Lower lobe of right lung (tissue), 2 donors: ENCODE results near the gene IGHMBP2. TPM values are rescaled to one million over a fixed set of nuclear protein-coding genes. Genes with fewer than 3 reads are reported as not detected.
A peak's percentile ranks its signal among the peaks of the same experiment; 100 is the strongest.

Source experiments
- ATAC-seq, 2 donors: fragments of 200-7000 bp; cut with Tn5 transposase; one replicate each; pipeline ENCODE4 v1.9.1; 2020 to 2022; ENCODE audit warnings: mild to moderate bottlenecking in 2 of 2, moderate library complexity in 2 of 2
- DNase-seq: peaks from one replicate; pipeline ENCODE4 v3.0.0-alpha.2; 2020
- H3K27ac ChIP-seq: fragments of 200-600 bp; one replicate; pipeline ENCODE4 v1.8.0; 2022
- H3K27me3 ChIP-seq: fragments of 200-600 bp; one replicate; pipeline ENCODE4 v1.8.0; 2022; ENCODE audit warnings: low read depth
- H3K36me3 ChIP-seq: fragments of 200-600 bp; one replicate; pipeline ENCODE4 v1.8.0; 2022; ENCODE audit warnings: mild to moderate bottlenecking
- H3K4me1 ChIP-seq: fragments of 200-600 bp; one replicate; pipeline ENCODE4 v1.8.0; 2022
- H3K4me3 ChIP-seq: fragments of 200-600 bp; one replicate; pipeline ENCODE4 v1.8.0; 2022; ENCODE audit warnings: mild to moderate bottlenecking
- H3K9me3 ChIP-seq: fragments of 200-600 bp; one replicate; pipeline ENCODE4 v1.8.0; 2022
- CTCF ChIP-seq: fragments of 200-600 bp; IDR thresholded peaks from one replicate; pipeline ENCODE4 v1.8.0; 2022; ENCODE audit warnings: antibody characterized with exemption, mild to moderate bottlenecking
- intact Hi-C: fragments of 100-400 bp; cut with DNase I; formaldehyde crosslinking; loops from one replicate; pipeline ENCODE4 v1.11.0; 2022
- total RNA-seq: library from RNA; stranded (reverse); fragmentation: NEBNext Ultra II Directional; extraction: Animal tissue kit (Norgen Biotek cat#: 25700); gene quantifications from one replicate; pipeline ENCODE4 v1.2.1, GENCODE V29; 2021
- donor health status: DM: no; HTN: yes; CAD: no; lungs with severe emphysema.

IGHMBP2 gene
- total RNA-seq, 1 donor from 2014 or later, result 18.8 TPM

GRCh38 chr11:68977781-68978625, 74.3 kb downstream of the IGHMBP2 start:
- H3K4me3 ChIP-seq, result no peak overlapping the region
- H3K36me3 ChIP-seq, result no peaks in the 10 kb centered on the region
- peaks cover 5% of the 10 kb centered on the region for H3K9me3 ChIP-seq
- H3K27me3 ChIP-seq, result no peaks in the 10 kb centered on the region
- intact Hi-C loops, result no loop called here
- no peak for ATAC-seq
- TF ChIP-seq CTCF, result no peak
- peak; percentile 20 for DNase-seq
- H3K27ac ChIP-seq, result no peak overlapping the region
- H3K4me1 ChIP-seq, result no peaks in the 10 kb centered on the region

- DNase-seq, result no peak
Measured at GRCh38 chr11:68978626-68978930, 74.9 kb downstream of the IGHMBP2 start.

GRCh38 chr11:68978931-68979594, 75.4 kb downstream of the IGHMBP2 start:
- intact Hi-C loops, result no loop called here
- no peak overlapping the region for H3K4me3 ChIP-seq
- no peak overlapping the region for H3K27ac ChIP-seq
- DNase-seq (peak; percentile 38), ATAC-seq (no peak)
- H3K4me1 ChIP-seq, result no peaks in the 10 kb centered on the region
- H3K27me3 ChIP-seq, result no peaks in the 10 kb centered on the region
- no peaks in the 10 kb centered on the region for H3K36me3 ChIP-seq
- no peak for TF ChIP-seq CTCF
- H3K9me3 ChIP-seq, result peaks cover 5% of the 10 kb centered on the region

More at GRCh38 chr11:68978626-68978930, 74.9 kb downstream of the IGHMBP2 start:
- Histone ChIP-seq H3K27me3 (no peaks in the 10 kb centered on the region), H3K4me1 (no peaks in the 10 kb centered on the region), H3K27ac (no peak overlapping the region), H3K36me3 (no peaks in the 10 kb centered on the region), H3K4me3 (no peak overlapping the region), H3K9me3 (peaks cover 5% of the 10 kb centered on the region)
- TF ChIP-seq CTCF, result no peak
- ATAC-seq, result no peak
- intact Hi-C loops, result no loop called here

GRCh38 chr11:68979931-68980775, 76.5 kb downstream of the IGHMBP2 start:
- Histone ChIP-seq H3K27me3 (no peaks in the 10 kb centered on the region), H3K27ac (no peak overlapping the region), H3K4me1 (no peaks in the 10 kb centered on the region), H3K9me3 (peaks cover 5% of the 10 kb centered on the region), H3K36me3 (no peaks in the 10 kb centered on the region), H3K4me3 (no peak overlapping the region)
- DNase-seq (peak; percentile 38), ATAC-seq (peak in 1 of 2 donors; percentile 51)
- intact Hi-C loops, result no loop called here
- no peak for TF ChIP-seq CTCF

GRCh38 chr11:68980776-68981065, 77.0 kb downstream of the IGHMBP2 start, which contains the start of gene MRGPRD:
TSS of gene MRGPRD (minus strand) at chr11:68980986. CDS start at chr11:68980986, 0 bp downstream.
- no peak for TF ChIP-seq CTCF
- no peaks in the 10 kb centered on the region for H3K36me3 ChIP-seq
- DNase-seq (no peak), ATAC-seq (no peak)
- no peaks in the 10 kb centered on the region for H3K4me1 ChIP-seq
- intact Hi-C loops, result no loop called here
- no peak within 1 kb of the TSS for H3K4me3 ChIP-seq
- no peak within 1 kb of the TSS for H3K27ac ChIP-seq
- no peaks in the 10 kb centered on the region for H3K27me3 ChIP-seq
- H3K9me3 ChIP-seq, result peaks cover 5% of the 10 kb centered on the region
